HepG2 (cell line): ENCODE data around the gene PTK7. TPM values are rescaled to one million over a fixed set of nuclear protein-coding genes. Genes with fewer than 3 reads are reported as not detected.

Experiments used
- ATAC-seq: fragments of 200-7000 bp; cut with Tn5 transposase; 3 replicates; pipeline ENCODE4 v1.9.1; 2020; ENCODE audit warnings: mild to moderate bottlenecking, moderate library complexity
- BruUV-seq: library from RNA; stranded (reverse); fragments of 400-500 nt; replicated peaks from 2 replicates; lab custom pipeline; 2021; lab: Mats Ljungman, UMichigan
- CTCF ChIA-PET: fragments of 300-600 bp; formaldehyde crosslinking; extraction: SDS; loops from one replicate; lab custom pipeline; 2021; ENCODE audit warnings: low total read pairs, inconsistent platforms, low intra/inter-chr PET ratio; lab: Yijun Ruan, JAX
- POLR2A ChIA-PET: fragments of 350-600 bp; sonication (Branson Sonifier 250); formaldehyde crosslinking; loops from one replicate; lab custom pipeline; 2020; ENCODE audit warnings: antibody characterized with exemption, inconsistent platforms; lab: Yijun Ruan, JAX
- DNase-seq: peaks from one replicate; pipeline ENCODE4 v3.0.0-alpha.2; 2015; ENCODE audit warnings: low spot score
- FAIRE-seq: peaks from 3 replicates; lab custom pipeline; 2011; peaks lifted over from hg19 to GRCh38; lab: Jason Lieb, UNC
- H2AFZ ChIP-seq: one replicate; pipeline ENCODE4 v1.6.1; 2011; ENCODE audit warnings: low read length, inconsistent platforms
- H3K27ac ChIP-seq: fragments of 300-600 bp; 3 replicates; pipeline ENCODE4 v1.8.0; 2011; ENCODE audit warnings: mixed run types, mild to moderate bottlenecking, mixed read lengths, low read length, inconsistent platforms; ENCODE audit not compliant: insufficient read depth; ENCODE audit errors: extremely low read length
- H3K27me3 ChIP-seq, 2 experiments: fragments of 200-600 bp in 1 of 2; 2 replicates in 1 of 2; 3 replicates in 1 of 2; pipeline versions ENCODE4 v1.6.0 to v1.8.0; 2011; ENCODE audit warnings: low read length in 2 of 2, mild to moderate bottlenecking in 2 of 2, moderate library complexity in 2 of 2, inconsistent platforms in 1 of 2; ENCODE audit not compliant: insufficient read depth in 2 of 2, control insufficient read depth in 1 of 2
- H3K36me3 ChIP-seq, 2 experiments: fragments of 200-600 bp in 1 of 2; replicated peaks in 1 of 2; 2 replicates in 1 of 2; 3 replicates in 1 of 2; pipeline versions ENCODE4 v1.5.1 to v1.8.0; 2011; ENCODE audit warnings: low read length in 2 of 2, inconsistent platforms in 1 of 2; ENCODE audit not compliant: insufficient read depth in 2 of 2, control insufficient read depth in 1 of 2
- H3K4me1 ChIP-seq: 2 replicates; pipeline ENCODE4 v1.5.1; 2012; ENCODE audit warnings: low read length, inconsistent platforms; ENCODE audit not compliant: insufficient read depth
- H3K4me2 ChIP-seq: 2 replicates; pipeline ENCODE4 v1.6.0; 2011; ENCODE audit warnings: low read depth, low read length, inconsistent platforms
- H3K4me3 ChIP-seq, 3 experiments: fragments of 200-600 bp in 1 of 3; sonication (generic), shearing (Covaris generic) in 1 of 3; replicated peaks in 1 of 3; 2 replicates each; pipeline ENCODE4 v1.5.1; 2011 to 2016; ENCODE audit warnings: low read length in 3 of 3, inconsistent platforms in 2 of 3, low read depth in 2 of 3, mild to moderate bottlenecking in 2 of 3, control low read depth in 1 of 3, mixed read lengths in 1 of 3; ENCODE audit not compliant: insufficient read depth in 1 of 3
- H3K79me2 ChIP-seq: one replicate; pipeline ENCODE4 v1.6.1; 2011; ENCODE audit warnings: low read length, inconsistent platforms; ENCODE audit not compliant: insufficient read depth
- H3K9ac ChIP-seq: 2 replicates; pipeline ENCODE4 v1.6.0; 2011; ENCODE audit warnings: mild to moderate bottlenecking, low read depth, low read length, inconsistent platforms; ENCODE audit not compliant: insufficient read depth
- H3K9me3 ChIP-seq: 2 replicates; pipeline ENCODE4 v1.5.1; 2012; ENCODE audit warnings: mild to moderate bottlenecking, low read length
- H4K20me1 ChIP-seq: 2 replicates; pipeline ENCODE4 v1.6.0; 2011; ENCODE audit warnings: inconsistent platforms, mild to moderate bottlenecking, low read length, moderate library complexity; ENCODE audit not compliant: insufficient read depth
- FOXO1 ChIP-seq: sonication (generic); formaldehyde crosslinking; IDR thresholded peaks from 2 replicates; pipeline ENCODE4 v1.4.0; 2020; ENCODE audit warnings: missing genetic modification reagents
- GABPB1 ChIP-seq: IDR thresholded peaks from 2 replicates; pipeline ENCODE4 v1.6.1; 2016; ENCODE audit warnings: mild to moderate bottlenecking, missing genetic modification reagents, moderate library complexity, missing compliant biosample characterization
- GFI1 ChIP-seq: sonication (generic); formaldehyde crosslinking; IDR thresholded peaks from 2 replicates; pipeline ENCODE4 v1.5.0; 2020; ENCODE audit warnings: missing genetic modification reagents, mild to moderate bottlenecking, borderline replicate concordance
- HIC2 ChIP-seq: sonication (generic); formaldehyde crosslinking; IDR thresholded peaks from 2 replicates; pipeline ENCODE4 v1.9.0; 2022; ENCODE audit warnings: low read depth, missing genetic modification reagents
- HOXA3 ChIP-seq: sonication (generic); formaldehyde crosslinking; IDR thresholded peaks from 2 replicates; pipeline ENCODE4 v1.5.0; 2020; ENCODE audit warnings: missing genetic modification reagents
- KLF11 ChIP-seq: IDR thresholded peaks from 2 replicates; pipeline ENCODE4 v1.6.1; 2016; ENCODE audit warnings: missing compliant biosample characterization
- LCORL ChIP-seq, 2 experiments: fragments of 450-650 bp in 1 of 2; sonication (generic) in 1 of 2; formaldehyde crosslinking in 1 of 2; IDR thresholded peaks; 2 replicates each; pipeline versions ENCODE4 v1.5.0 to v1.6.1; 2017 to 2020; ENCODE audit warnings: antibody characterized with exemption in 1 of 2, missing genetic modification reagents in 1 of 2
- MEF2D ChIP-seq: sonication (generic); formaldehyde crosslinking; IDR thresholded peaks from 2 replicates; pipeline ENCODE4 v1.5.1; 2020; ENCODE audit warnings: mild to moderate bottlenecking, missing genetic modification reagents
- MIXL1 ChIP-seq: IDR thresholded peaks from 2 replicates; pipeline ENCODE4 v1.6.1; 2016
- PATZ1 ChIP-seq: sonication (generic); formaldehyde crosslinking; IDR thresholded peaks from 2 replicates; pipeline ENCODE4 v1.4.0; 2020; ENCODE audit warnings: missing genetic modification reagents
- POGZ ChIP-seq: sonication (generic); formaldehyde crosslinking; IDR thresholded peaks from 2 replicates; pipeline ENCODE4 v1.4.0; 2020; ENCODE audit warnings: mild to moderate bottlenecking, missing genetic modification reagents
- PPARG ChIP-seq: conservative IDR thresholded peaks from 2 replicates; pipeline ENCODE4 v1.6.1; 2016; ENCODE audit warnings: missing biosample characterization, missing genetic modification reagents
- REXO4 ChIP-seq: sonication (generic); formaldehyde crosslinking; IDR thresholded peaks from 2 replicates; pipeline ENCODE4 v1.8.0; 2022; ENCODE audit warnings: missing genetic modification reagents, mild to moderate bottlenecking, borderline replicate concordance
- TARDBP ChIP-seq: sonication (generic); formaldehyde crosslinking; IDR thresholded peaks from 2 replicates; pipeline ENCODE4 v1.8.0; 2022; ENCODE audit warnings: mild to moderate bottlenecking, missing genetic modification reagents
- TBX2 ChIP-seq: sonication (generic); formaldehyde crosslinking; IDR thresholded peaks from 2 replicates; pipeline ENCODE4 v1.5.0; 2020; ENCODE audit warnings: missing genetic modification reagents, mild to moderate bottlenecking, borderline replicate concordance
- TEAD3 ChIP-seq: optimal IDR thresholded peaks from 2 replicates; pipeline ENCODE3; 2016; ENCODE audit warnings: borderline replicate concordance
- THAP11 ChIP-seq: IDR thresholded peaks from 2 replicates; pipeline ENCODE4 v1.6.1; 2016; ENCODE audit warnings: missing biosample characterization, missing genetic modification reagents
- XRCC5 ChIP-seq: fragments of 200-400 bp; formaldehyde crosslinking; optimal IDR thresholded peaks from 2 replicates; pipeline ENCODE3; 2017; ENCODE audit warnings: mild to moderate bottlenecking, low read length
- ZNF264 ChIP-seq: sonication (generic); formaldehyde crosslinking; IDR thresholded peaks from 2 replicates; pipeline ENCODE4 v1.4.0; 2020; ENCODE audit warnings: missing genetic modification reagents
- ZNF501 ChIP-seq: sonication (generic); formaldehyde crosslinking; IDR thresholded peaks from 2 replicates; pipeline ENCODE4 v1.5.1; 2020; ENCODE audit warnings: mild to moderate bottlenecking, moderate library complexity, missing genetic modification reagents
- ZNF567 ChIP-seq: sonication (generic); formaldehyde crosslinking; IDR thresholded peaks from 2 replicates; pipeline ENCODE4 v1.8.1; 2023; ENCODE audit warnings: mild to moderate bottlenecking, missing genetic modification reagents, borderline replicate concordance
- ZNF572 ChIP-seq: sonication (generic); formaldehyde crosslinking; IDR thresholded peaks from 2 replicates; pipeline ENCODE4 v1.5.1; 2020; ENCODE audit warnings: mild to moderate bottlenecking, missing genetic modification reagents
- ZNF652 ChIP-seq: IDR thresholded peaks from 2 replicates; pipeline ENCODE4 v1.6.1; 2016; ENCODE audit warnings: low read depth, borderline replicate concordance
- WGBS: methylation state at CpG from one replicate; pipeline ENCODE4 v1.1.6; 2017; ENCODE audit warnings: low lambda C conversion rate; 5-methylcytosine and 5-hydroxymethylcytosine counted together
- in situ Hi-C: cut with HindIII; loops from 2 replicates; pipeline ENCODE4 v1.10.0; 2017; ENCODE audit warnings: low pct_unique_long_range_greater_than_20kb; ENCODE audit not compliant: extremely low pct_ligation_motif_present
- intact Hi-C: fragments of 100-400 bp; cut with micrococcal nuclease; formaldehyde crosslinking; loops from one replicate; pipeline ENCODE4 v1.10.0; 2022; ENCODE audit not compliant: unreplicated experiment
- polyA plus RNA-seq, 8 experiments: library from polyadenylated mRNA; depleted of rRNA in 3 of 8; stranded (reverse) in 7 of 8; unstranded in 1 of 8; fragments of >200 nt; fragmentation: Illumina TruSeq in 4 of 8; extraction: Trizol in 4 of 8; gene quantifications; 2 replicates each; pipeline versions ENCODE4 v1.2.1 to v1.2.3, GENCODE V29; 2011 to 2016; ENCODE audit warnings: low read depth in 4 of 8, missing spikeins in 1 of 8, mixed read lengths in 1 of 8; ENCODE audit not compliant: insufficient read depth in 1 of 8
- total RNA-seq, 5 experiments: library from RNA; depleted of rRNA; stranded (reverse); fragments of >200 nt; fragmentation: Illumina TruSeq; extraction: Trizol; gene quantifications; 2 replicates each; pipeline ENCODE4 v1.2.3, GENCODE V29; 2016; ENCODE audit warnings: low read depth in 1 of 5

Gene PTK7
- total and polyA plus RNA-seq, 2 of the 13 experiments (the other 11 are each of a cell fraction or from before 2014, with no cell fraction given) = 98.5 to 99.8 TPM

- Histone ChIP-seq H3K79me2 (no peaks in the 10 kb centered on the region), H3K4me3 (no peak overlapping the region), H3K27me3 (no peaks in the 10 kb centered on the region), H3K4me1 (peaks cover 31% of the 10 kb centered on the region), H3K4me2 (peak overlapping the region; percentile 59), H3K36me3 (peaks cover 4 to 7% of the 10 kb centered on the region in 2 experiments; a peak in 3 of 5 replicates), H3K9ac (no peak overlapping the region), H4K20me1 (no peaks in the 10 kb centered on the region), H2AFZ (no peak overlapping the region), H3K9me3 (no peaks in the 10 kb centered on the region), H3K27ac (peak overlapping the region; percentile 48)
- DNase-seq (peak; percentile 87), ATAC-seq (peak; percentile 83), FAIRE-seq (peak; percentile 89)
- WGBS = 9% methylated on average over 7 of the region's 7 CpGs
- in situ Hi-C loops (no loop called here), intact Hi-C loops (no loop called here)
- no TSS peak for BruUV-seq
- ChIA-PET CTCF (no interaction called here), POLR2A (interaction anchor here (0.9 to 2.3 kb wide), 5 partner anchors 90 to 166 kb away, joined by 3 to 9 read pairs (median 4); partner anchors contain the start of genes CUL7, KLC4, MRPL2 and PPP2R5D)
- TF ChIP-seq FOXO1 (CRISPR knock-in tag) (peak; percentile 39; the same call in 1 of the 2 replicates), ZNF572 (CRISPR knock-in tag) (no peak), ZNF567 (CRISPR knock-in tag) (no peak), TEAD3 (CRISPR knock-in tag) (peak; percentile 37), TBX2 (CRISPR knock-in tag) (peak; percentile 56; the same call in 1 of the 2 replicates), MIXL1 (CRISPR knock-in tag) (peak; percentile 61; the same call in 1 of the 2 replicates), PATZ1 (CRISPR knock-in tag) (peak; percentile 52; the same call in 1 of the 2 replicates), ZNF501 (CRISPR knock-in tag) (no peak), PPARG (peak; percentile 49; the same call in 1 of the 2 replicates), THAP11 (CRISPR knock-in tag) (peak; percentile 48), XRCC5 (peak; percentile 87), HIC2 (peak; percentile 75), LCORL (IDR thresholded peaks at IDR 0.05) (no peak), LCORL (CRISPR knock-in tag; IDR thresholded peaks at IDR 0.05) (peak; percentile 83), ZNF652 (peak; percentile 38; the same call in 1 of the 2 replicates), POGZ (CRISPR knock-in tag) (0 out of 2 replicates have a peak, but pooled peaks have one; percentile 10), KLF11 (CRISPR knock-in tag) (no peak), REXO4 (CRISPR knock-in tag) (no peak), MEF2D (CRISPR knock-in tag) (0 out of 2 replicates have a peak, but pooled peaks have one; percentile 63), ZNF264 (peak; percentile 70; the same call in 1 of the 2 replicates), GABPB1 (CRISPR knock-in tag) (peak; percentile 19; the same call in 1 of the 2 replicates), GFI1 (CRISPR knock-in tag) (peak; percentile 42; the same call in 1 of the 2 replicates), HOXA3 (peak; percentile 76), TARDBP (0 out of 2 replicates have a peak, but pooled peaks have one; percentile 22)
These were observed 74.1 kb downstream of the PTK7 start for GRCh38 chr6:43150051-43150751.
